ENCODE results near the gene VENTX. TPM values are rescaled to one million over a fixed set of nuclear protein-coding genes. Genes with fewer than 3 reads are reported as not detected.
A peak's percentile ranks its signal among the peaks of the same experiment; 100 is the strongest.

The VENTX gene
- total RNA-seq, 1 experiment from 2014 or later, result not detected

DNA sequence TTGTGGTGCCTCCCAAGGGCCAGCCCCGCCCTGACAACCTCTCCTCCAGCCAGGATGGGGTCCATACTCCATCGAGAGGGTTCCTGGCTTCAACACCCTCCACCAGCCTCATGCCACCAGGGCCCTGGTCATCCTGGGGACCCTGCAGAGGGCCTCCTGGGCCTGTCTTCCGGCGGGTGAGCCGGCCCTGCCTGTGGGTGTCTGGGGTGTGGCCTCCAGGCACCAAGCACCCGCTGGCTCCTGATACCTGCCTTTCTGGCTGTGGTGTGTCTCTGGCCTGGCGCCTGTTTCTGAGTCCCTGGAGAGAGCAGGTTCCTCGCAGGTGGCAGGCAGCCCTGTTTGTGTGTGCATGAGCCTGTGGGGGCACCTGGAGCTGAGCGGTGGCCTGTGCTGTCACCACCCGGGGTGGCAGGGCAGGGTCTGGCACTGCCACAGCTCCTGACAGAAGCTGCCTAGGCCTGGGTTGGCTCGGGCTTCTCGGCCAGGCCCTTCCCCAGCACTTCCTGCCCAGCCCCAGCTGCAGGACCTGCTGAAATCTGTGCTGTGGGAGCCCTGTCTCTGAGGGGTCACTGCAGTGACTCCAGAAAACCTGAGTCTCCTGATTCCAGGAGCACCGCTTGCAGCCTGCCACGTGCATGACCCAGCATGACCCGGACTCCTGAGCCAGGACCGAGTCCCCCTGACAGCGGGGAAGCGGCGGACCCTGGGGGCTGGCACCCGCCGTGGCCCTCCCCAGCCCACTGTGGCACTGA lies 20.6 kb downstream of the VENTX start:
- Histone ChIP-seq H3K27ac (ENCODE audit: low read length) (peak overlapping the region; percentile 97), H3K4me2 (ENCODE audit: low read length) (peak overlapping the region; percentile 72), H3K4me3 (ENCODE audit: low read length) (no peak overlapping the region), H4K20me1 (ENCODE audit: low read length) (no peaks in the 10 kb centered on the region), H3F3A (ENCODE audit: low read length, unreplicated experiment) (no peaks in the 10 kb centered on the region), H3K4me1 (ENCODE audit: insufficient read depth, low read length) (peaks cover 51% of the 10 kb centered on the region), H3K9me3 (ENCODE audit: low read length) (no peaks in the 10 kb centered on the region), H3K9ac (ENCODE audit: low read length) (peak overlapping the region; percentile 79), H3K9me2 (replicated peaks; ENCODE audit: low read length) (no peaks in the 10 kb centered on the region), H3K36me3 (ENCODE audit: low read depth, low read length) (no peaks in the 10 kb centered on the region), H3K27me3 (ENCODE audit: low read length) (no peaks in the 10 kb centered on the region), H2AFZ (ENCODE audit: low read length) (peak overlapping the region; percentile 71), H3K79me2 (ENCODE audit: low read length) (no peaks in the 10 kb centered on the region)
- ChIA-PET POLR2A (ENCODE audit: unreplicated experiment) (no interaction called here), CTCF (interaction anchor here (0.7 kb wide), 1 partner anchor 35 kb away, joined by 4 read pairs; no protein-coding TSS in a partner anchor)
- BruUV-seq (replicated peaks), result no TSS peak
- intact Hi-C loops (cut with micrococcal nuclease), result loop anchor here (5.0 kb wide), 1 partner anchor 49 kb away; the partner anchor contains the start of genes TUBGCP2 and ZNF511
- peak; percentile 65 for DNase-seq
- peak; percentile 23 for ATAC-seq
- TF ChIP-seq EZH2 (IDR thresholded peaks at IDR 0.05; ENCODE audit: low read length, unreplicated experiment), result no peak
- TF ChIP-seq, protein P1, sequence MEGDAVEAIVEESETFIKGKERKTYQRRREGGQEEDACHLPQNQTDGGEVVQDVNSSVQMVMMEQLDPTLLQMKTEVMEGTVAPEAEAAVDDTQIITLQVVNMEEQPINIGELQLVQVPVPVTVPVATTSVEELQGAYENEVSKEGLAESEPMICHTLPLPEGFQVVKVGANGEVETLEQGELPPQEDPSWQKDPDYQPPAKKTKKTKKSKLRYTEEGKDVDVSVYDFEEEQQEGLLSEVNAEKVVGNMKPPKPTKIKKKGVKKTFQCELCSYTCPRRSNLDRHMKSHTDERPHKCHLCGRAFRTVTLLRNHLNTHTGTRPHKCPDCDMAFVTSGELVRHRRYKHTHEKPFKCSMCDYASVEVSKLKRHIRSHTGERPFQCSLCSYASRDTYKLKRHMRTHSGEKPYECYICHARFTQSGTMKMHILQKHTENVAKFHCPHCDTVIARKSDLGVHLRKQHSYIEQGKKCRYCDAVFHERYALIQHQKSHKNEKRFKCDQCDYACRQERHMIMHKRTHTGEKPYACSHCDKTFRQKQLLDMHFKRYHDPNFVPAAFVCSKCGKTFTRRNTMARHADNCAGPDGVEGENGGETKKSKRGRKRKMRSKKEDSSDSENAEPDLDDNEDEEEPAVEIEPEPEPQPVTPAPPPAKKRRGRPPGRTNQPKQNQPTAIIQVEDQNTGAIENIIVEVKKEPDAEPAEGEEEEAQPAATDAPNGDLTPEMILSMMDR (conservative IDR thresholded peaks at IDR 0.05; ENCODE audit: low read depth, low read length), result no peak
- no peak for TF ChIP-seq EZH2phosphoT487 (IDR thresholded peaks at IDR 0.05; ENCODE audit: borderline replicate concordance, low read length)

DNA sequence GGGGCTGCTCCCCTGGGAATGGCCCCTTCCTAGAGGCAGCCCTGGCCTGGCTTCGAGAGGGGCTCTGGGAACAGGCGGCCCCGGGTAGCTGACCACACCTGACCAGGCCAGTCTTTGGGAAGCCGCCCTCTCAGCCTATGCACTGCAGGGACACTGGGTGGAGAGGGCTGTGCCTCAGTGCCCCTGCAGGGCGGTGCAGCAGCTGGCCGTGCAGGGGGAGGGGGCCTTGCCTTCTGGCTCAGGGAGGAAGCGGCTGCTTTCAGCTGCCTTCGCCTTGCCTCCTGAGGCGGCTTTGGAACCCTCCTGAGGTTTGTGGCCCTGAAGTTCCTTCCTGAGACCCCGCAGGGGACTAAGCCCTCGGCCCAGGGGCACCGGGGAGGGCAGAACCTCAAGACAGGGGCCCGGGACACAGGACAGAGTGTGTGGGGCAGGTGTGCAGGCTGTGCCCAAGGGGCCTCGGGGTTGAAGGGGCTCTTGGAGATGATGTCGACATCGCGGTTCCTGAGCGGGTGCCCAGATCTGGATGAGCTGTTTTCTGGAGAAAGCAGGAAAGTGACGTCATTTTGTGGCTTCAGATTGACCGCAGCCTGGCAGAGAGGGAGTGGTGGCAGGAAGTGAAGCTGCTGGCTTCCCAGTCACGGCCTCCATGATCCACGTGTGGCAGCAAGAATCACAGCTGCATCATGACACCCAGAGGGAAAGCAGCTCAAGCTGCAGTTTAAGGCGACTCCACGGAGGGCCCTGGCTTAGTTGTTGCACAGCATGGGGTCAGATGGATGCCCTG lies 21.4 kb downstream of the VENTX start:
- DNase-seq, result peak; percentile 97
- no peaks in the 10 kb centered on the region for H3K9me2 ChIP-seq (replicated peaks; ENCODE audit: low read length)
- H2AFZ ChIP-seq (ENCODE audit: low read length), result no peak overlapping the region
- H4K20me1 ChIP-seq (ENCODE audit: low read length), result no peaks in the 10 kb centered on the region
- H3K36me3 ChIP-seq (ENCODE audit: low read depth, low read length), result no peaks in the 10 kb centered on the region
- no peaks in the 10 kb centered on the region for H3K27me3 ChIP-seq (ENCODE audit: low read length)
- H3K9ac ChIP-seq (ENCODE audit: low read length), result peak overlapping the region; percentile 79
- peak overlapping the region; percentile 97 for H3K27ac ChIP-seq (ENCODE audit: low read length)
- no peaks in the 10 kb centered on the region for H3K9me3 ChIP-seq (ENCODE audit: low read length)
- ChIA-PET CTCF (interaction anchor here (0.6 kb wide), 1 partner anchor 32 kb away, joined by 3 read pairs; no protein-coding TSS in a partner anchor), POLR2A (ENCODE audit: unreplicated experiment) (interaction anchor here (0.6 kb wide), 1 partner anchor 34 kb away, joined by 3 read pairs; no protein-coding TSS in a partner anchor)
- TF ChIP-seq, protein P1 (conservative IDR thresholded peaks at IDR 0.05; ENCODE audit: low read depth, low read length), result no peak
- peak; percentile 82 for TF ChIP-seq EZH2phosphoT487 (IDR thresholded peaks at IDR 0.05; ENCODE audit: borderline replicate concordance, low read length)
- no peak for TF ChIP-seq EZH2 (IDR thresholded peaks at IDR 0.05; ENCODE audit: low read length, unreplicated experiment)
- intact Hi-C loops (cut with micrococcal nuclease), result loop anchor here (5.0 kb wide), 1 partner anchor 48 kb away; the partner anchor contains the start of genes TUBGCP2 and ZNF511
- H3K79me2 ChIP-seq (ENCODE audit: low read length), result no peaks in the 10 kb centered on the region
- no peak overlapping the region for H3K4me3 ChIP-seq (ENCODE audit: low read length)
- BruUV-seq (replicated peaks), result no TSS peak
- H3K4me2 ChIP-seq (ENCODE audit: low read length), result peak overlapping the region; percentile 72
- H3F3A ChIP-seq (ENCODE audit: low read length, unreplicated experiment), result no peaks in the 10 kb centered on the region
- peaks cover 51% of the 10 kb centered on the region for H3K4me1 ChIP-seq (ENCODE audit: insufficient read depth, low read length)
- ATAC-seq, result peak; percentile 49

Measured in PC-3 (cell line).